MM.1S (cell line): Measurements from ENCODE around the gene UPK2.
"Not testable (repeated sequence)": the region's sequence is repeated elsewhere in the genome, so short reads cannot be mapped to it uniquely, and the experiment has no call there.

ENCODE experiments used
- DNase-seq: peaks from one replicate; pipeline ENCODE4 v3.0.0-alpha.2; 2015
- H2AFZ ChIP-seq: fragments of 300-600 bp; sonication (generic); 2 replicates; pipeline ENCODE4 v1.6.0; 2016; ENCODE audit warnings: antibody characterized with exemption, low read length
- H3F3A ChIP-seq: fragments of 300-600 bp; sonication (generic); 2 replicates; pipeline ENCODE4 v1.6.1; 2016; ENCODE audit warnings: mild to moderate bottlenecking, antibody characterized with exemption, low read length, moderate library complexity, mixed read lengths; ENCODE audit not compliant: insufficient read depth
- H3K27ac ChIP-seq: fragments of 300-600 bp; sonication (generic); 2 replicates; pipeline ENCODE4 v1.5.1; 2016; ENCODE audit warnings: mild to moderate bottlenecking, low read length
- H3K27me3 ChIP-seq: fragments of 300-600 bp; sonication (generic); replicated peaks from 2 replicates; pipeline ENCODE4 v1.6.0; 2016; ENCODE audit warnings: low read length; ENCODE audit not compliant: insufficient read depth
- H3K36me3 ChIP-seq: fragments of 300-600 bp; sonication (generic); replicated peaks from 2 replicates; pipeline ENCODE4 v1.6.1; 2016; ENCODE audit warnings: mild to moderate bottlenecking, low read length, mixed read lengths; ENCODE audit not compliant: insufficient read depth
- H3K4me1 ChIP-seq: fragments of 300-600 bp; sonication (generic); 2 replicates; pipeline ENCODE4 v1.6.1; 2016; ENCODE audit warnings: low read length, mixed read lengths
- H3K4me2 ChIP-seq: fragments of 300-600 bp; sonication (generic); 2 replicates; pipeline ENCODE4 v1.6.0; 2016; ENCODE audit warnings: low read depth, low read length
- H3K4me3 ChIP-seq: fragments of 300-600 bp; sonication (generic); 2 replicates; pipeline ENCODE4 v1.5.1; 2016; ENCODE audit warnings: low read length, mixed read lengths
- H3K79me2 ChIP-seq: fragments of 300-600 bp; sonication (generic); 2 replicates; pipeline ENCODE4 v1.6.1; 2016; ENCODE audit warnings: mixed run types, low read length, mixed read lengths
- H3K9ac ChIP-seq: fragments of 300-600 bp; sonication (generic); 2 replicates; pipeline ENCODE4 v1.6.1; 2016; ENCODE audit warnings: low read length, mixed read lengths
- H3K9me2 ChIP-seq: fragments of 300-600 bp; sonication (generic); replicated peaks from 2 replicates; pipeline ENCODE4 v1.6.1; 2016; ENCODE audit warnings: mild to moderate bottlenecking, low read length, mixed read lengths; ENCODE audit not compliant: insufficient read depth
- H3K9me3 ChIP-seq: fragments of 300-600 bp; sonication (generic); replicated peaks from 2 replicates; pipeline ENCODE4 v1.6.1; 2016; ENCODE audit warnings: mild to moderate bottlenecking, low read length, mixed read lengths; ENCODE audit not compliant: insufficient read depth
- H4K20me1 ChIP-seq: fragments of 300-600 bp; sonication (generic); 2 replicates; pipeline ENCODE4 v1.6.1; 2016; ENCODE audit warnings: mild to moderate bottlenecking, low read length, moderate library complexity, mixed read lengths; ENCODE audit not compliant: insufficient read depth
- EZH2 ChIP-seq: fragments of 300-600 bp; sonication (generic); optimal IDR thresholded peaks from 2 replicates; pipeline ENCODE3; 2017; ENCODE audit warnings: low read depth, mild to moderate bottlenecking, antibody characterized with exemption, low read length, mixed read lengths
- EZH2phosphoT487 ChIP-seq: fragments of 300-600 bp; sonication (generic); IDR thresholded peaks from 2 replicates; pipeline ENCODE4 v1.6.1; 2018; ENCODE audit warnings: antibody characterized with exemption, low read length
- TF ChIP-seq, protein P1 (sequence below): fragments of 300-600 bp; sonication (generic); IDR thresholded peaks from 2 replicates; pipeline ENCODE4 v1.5.1; 2016; ENCODE audit warnings: antibody characterized with exemption, low read length, mixed read lengths

The UPK2 gene

GRCh38 chr11:118961591-118961990 lies 5.5 kb downstream of the UPK2 start:
- no peak for DNase-seq
- no peaks in the 10 kb centered on the region for H3K4me1 ChIP-seq
- H3K27me3 ChIP-seq, result no peaks in the 10 kb centered on the region
- no peak overlapping the region for H2AFZ ChIP-seq
- no peak overlapping the region for H3K4me3 ChIP-seq
- no peak overlapping the region for H3K4me2 ChIP-seq
- H3K9me3 ChIP-seq, result no peaks in the 10 kb centered on the region
- no peaks in the 10 kb centered on the region for H3K36me3 ChIP-seq
- no peaks in the 10 kb centered on the region for H4K20me1 ChIP-seq
- no peak overlapping the region for H3K27ac ChIP-seq
- H3F3A ChIP-seq, result no peaks in the 10 kb centered on the region
- TF ChIP-seq EZH2phosphoT487 (no peak), EZH2 (no peak)
- TF ChIP-seq, protein P1, sequence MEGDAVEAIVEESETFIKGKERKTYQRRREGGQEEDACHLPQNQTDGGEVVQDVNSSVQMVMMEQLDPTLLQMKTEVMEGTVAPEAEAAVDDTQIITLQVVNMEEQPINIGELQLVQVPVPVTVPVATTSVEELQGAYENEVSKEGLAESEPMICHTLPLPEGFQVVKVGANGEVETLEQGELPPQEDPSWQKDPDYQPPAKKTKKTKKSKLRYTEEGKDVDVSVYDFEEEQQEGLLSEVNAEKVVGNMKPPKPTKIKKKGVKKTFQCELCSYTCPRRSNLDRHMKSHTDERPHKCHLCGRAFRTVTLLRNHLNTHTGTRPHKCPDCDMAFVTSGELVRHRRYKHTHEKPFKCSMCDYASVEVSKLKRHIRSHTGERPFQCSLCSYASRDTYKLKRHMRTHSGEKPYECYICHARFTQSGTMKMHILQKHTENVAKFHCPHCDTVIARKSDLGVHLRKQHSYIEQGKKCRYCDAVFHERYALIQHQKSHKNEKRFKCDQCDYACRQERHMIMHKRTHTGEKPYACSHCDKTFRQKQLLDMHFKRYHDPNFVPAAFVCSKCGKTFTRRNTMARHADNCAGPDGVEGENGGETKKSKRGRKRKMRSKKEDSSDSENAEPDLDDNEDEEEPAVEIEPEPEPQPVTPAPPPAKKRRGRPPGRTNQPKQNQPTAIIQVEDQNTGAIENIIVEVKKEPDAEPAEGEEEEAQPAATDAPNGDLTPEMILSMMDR, result no peak
- H3K9ac ChIP-seq, result no peak overlapping the region
- no peaks in the 10 kb centered on the region for H3K9me2 ChIP-seq
- no peaks in the 10 kb centered on the region for H3K79me2 ChIP-seq

- not testable (repeated sequence) for H3K9me3 ChIP-seq, H3K27ac ChIP-seq, DNase-seq, H3K4me1 ChIP-seq, H3K4me3 ChIP-seq, H3K36me3 ChIP-seq, H3K9ac ChIP-seq, H3F3A ChIP-seq, H2AFZ ChIP-seq, H3K4me2 ChIP-seq, H3K9me2 ChIP-seq, H4K20me1 ChIP-seq, H3K79me2 ChIP-seq, H3K27me3 ChIP-seq
Measured at GRCh38 chr11:118969508-118969907, 13.4 kb downstream of the UPK2 start.

- Histone ChIP-seq H3K27ac (no peak within 1 kb of the TSS), H3K4me2 (no peak within 1 kb of the TSS), H4K20me1 (no peaks in the 10 kb centered on the region), H3K9ac (no peak within 1 kb of the TSS), H3K4me1 (no peaks in the 10 kb centered on the region), H3K9me3 (no peaks in the 10 kb centered on the region), H3K79me2 (no peaks in the 10 kb centered on the region), H3F3A (no peaks in the 10 kb centered on the region), H2AFZ (no peak within 1 kb of the TSS), H3K4me3 (no peak within 1 kb of the TSS), H3K9me2 (no peaks in the 10 kb centered on the region), H3K36me3 (no peaks in the 10 kb centered on the region), H3K27me3 (no peaks in the 10 kb centered on the region)
- no peak for DNase-seq
- TF ChIP-seq, protein P1, result no peak
- TF ChIP-seq EZH2phosphoT487 (no peak), EZH2 (no peak)
Measured at GRCh38 chr11:118971646-118972045, 15.5 kb downstream of the UPK2 start, which contains the start of gene FOXR1. TSS of gene FOXR1 (plus strand) at chr11:118971761. CDS start at chr11:118971932, 171 bp downstream.

- H3K36me3 ChIP-seq, result no peaks in the 10 kb centered on the region
- TF ChIP-seq EZH2 (no peak), EZH2phosphoT487 (no peak)
- TF ChIP-seq, protein P1, result no peak
- H3K9me3 ChIP-seq, result no peaks in the 10 kb centered on the region
- H3K9ac ChIP-seq, result no peak overlapping the region
- no peaks in the 10 kb centered on the region for H3K4me1 ChIP-seq
- H2AFZ ChIP-seq, result no peak overlapping the region
- H3K4me3 ChIP-seq, result no peak overlapping the region
- no peaks in the 10 kb centered on the region for H3K79me2 ChIP-seq
- no peak overlapping the region for H3K4me2 ChIP-seq
- H3K27ac ChIP-seq, result no peak overlapping the region
- no peaks in the 10 kb centered on the region for H3K27me3 ChIP-seq
- no peaks in the 10 kb centered on the region for H3K9me2 ChIP-seq
- no peak for DNase-seq
- no peaks in the 10 kb centered on the region for H4K20me1 ChIP-seq
- H3F3A ChIP-seq, result no peaks in the 10 kb centered on the region
Measured at GRCh38 chr11:118973985-118974384, 17.9 kb downstream of the UPK2 start.
